ENCODE data around the gene INPP5A. TPM values are rescaled to one million over a fixed set of nuclear protein-coding genes. Genes with fewer than 3 reads are reported as not detected.
"Not testable (repeated sequence)": the region's sequence is repeated elsewhere in the genome, so short reads cannot be mapped to it uniquely, and the experiment has no call there.

Gene INPP5A
- total RNA-seq, 2 experiments from 2014 or later, result 9.1 to 9.9 TPM

GRCh38 chr10:132679217-132679595 is 141.6 kb downstream of the INPP5A start:
- Mint-ChIP-seq H3K4me1 (peaks cover 6% of the 10 kb centered on the region), H3K27ac (no peak overlapping the region), H3K36me3 (ENCODE audit: low read depth) (no peaks in the 10 kb centered on the region), H3K27me3 (no peaks in the 10 kb centered on the region), H3K4me3 (no peak overlapping the region), H3K9me3 (no peaks in the 10 kb centered on the region)
- CTCF ChIA-PET, result no interaction called here
- POLR2A ChIA-PET, result no interaction called here
- DNase-seq, result no peak

- POLR2A ChIA-PET, result no interaction called here
- no peaks in the 10 kb centered on the region for H3K27me3 Mint-ChIP-seq
- CTCF ChIA-PET, result interaction anchor here (0.6 kb wide), 1 partner anchor 130 kb away, joined by 4 read pairs; no protein-coding TSS in a partner anchor
Observed at GRCh38 chr10:132679640-132680039, 142.1 kb downstream of the INPP5A start.

GRCh38 chr10:132680741-132681140 is 143.2 kb downstream of the INPP5A start:
- peaks cover 19% of the 10 kb centered on the region for H3K4me1 Mint-ChIP-seq
- CTCF ChIA-PET; POLR2A ChIA-PET; H3K4me3 Mint-ChIP-seq; H3K27me3 Mint-ChIP-seq; H3K27ac Mint-ChIP-seq; H3K36me3 Mint-ChIP-seq (ENCODE audit: low read depth); H3K9me3 Mint-ChIP-seq; DNase-seq: not testable (repeated sequence)

More at GRCh38 chr10:132679640-132680039, 142.1 kb downstream of the INPP5A start:
- H3K27ac Mint-ChIP-seq, result no peak overlapping the region
- no peak overlapping the region for H3K4me3 Mint-ChIP-seq
- H3K4me1 Mint-ChIP-seq, result peaks cover 10% of the 10 kb centered on the region
- DNase-seq, result no peak
- H3K36me3 Mint-ChIP-seq (ENCODE audit: low read depth), result no peaks in the 10 kb centered on the region
- no peaks in the 10 kb centered on the region for H3K9me3 Mint-ChIP-seq

GRCh38 chr10:132681858-132682755 is 144.5 kb downstream of the INPP5A start:
- Mint-ChIP-seq H3K9me3 (no peaks in the 10 kb centered on the region), H3K27me3 (no peaks in the 10 kb centered on the region), H3K4me1 (peaks cover 19% of the 10 kb centered on the region), H3K36me3 (ENCODE audit: low read depth) (no peaks in the 10 kb centered on the region), H3K27ac (no peak overlapping the region), H3K4me3 (no peak overlapping the region)
- POLR2A ChIA-PET, result no interaction called here
- no peak for DNase-seq
- CTCF ChIA-PET, result no interaction called here

GRCh38 chr10:132684164-132684891 is 146.7 kb downstream of the INPP5A start:
- no peaks in the 10 kb centered on the region for H3K27me3 Mint-ChIP-seq
- H3K27ac Mint-ChIP-seq, result peak overlapping the region; percentile 46
- no peaks in the 10 kb centered on the region for H3K36me3 Mint-ChIP-seq (ENCODE audit: low read depth)
- peaks cover 3% of the 10 kb centered on the region for H3K9me3 Mint-ChIP-seq
- DNase-seq, result peak; percentile 62
- no peak overlapping the region for H3K4me3 Mint-ChIP-seq
- peaks cover 19% of the 10 kb centered on the region for H3K4me1 Mint-ChIP-seq
- ChIA-PET POLR2A (no interaction called here), CTCF (interaction anchor here (1.0 kb wide), 1 partner anchor 13 kb away, joined by 4 read pairs; no protein-coding TSS in a partner anchor)

- ChIA-PET CTCF (interaction anchor here (1.0 to 1.3 kb wide), 2 partner anchors 11 to 14 kb away, joined by 4 to 5 read pairs; no protein-coding TSS in a partner anchor), POLR2A (no interaction called here)
- H3K36me3 Mint-ChIP-seq (ENCODE audit: low read depth), result no peaks in the 10 kb centered on the region
- no peak overlapping the region for H3K4me3 Mint-ChIP-seq
- H3K27ac Mint-ChIP-seq, result no peak overlapping the region
- DNase-seq, result no peak
- no peaks in the 10 kb centered on the region for H3K27me3 Mint-ChIP-seq
- peaks cover 3% of the 10 kb centered on the region for H3K9me3 Mint-ChIP-seq
- H3K4me1 Mint-ChIP-seq, result peaks cover 19% of the 10 kb centered on the region
Observed at GRCh38 chr10:132685101-132685891, 147.7 kb downstream of the INPP5A start.

- no peak for DNase-seq
- peaks cover 19% of the 10 kb centered on the region for H3K4me1 Mint-ChIP-seq
Observed at GRCh38 chr10:132685921-132686680, 148.5 kb downstream of the INPP5A start.

GRCh38 chr10:132687181-132687892 is 149.8 kb downstream of the INPP5A start:
- peaks cover 3% of the 10 kb centered on the region for H3K9me3 Mint-ChIP-seq
- peaks cover 6% of the 10 kb centered on the region for H3K36me3 Mint-ChIP-seq (ENCODE audit: low read depth)
- DNase-seq, result no peak
- no peak overlapping the region for H3K4me3 Mint-ChIP-seq
- no peaks in the 10 kb centered on the region for H3K27me3 Mint-ChIP-seq
- POLR2A ChIA-PET, result no interaction called here
- no peak overlapping the region for H3K27ac Mint-ChIP-seq
- CTCF ChIA-PET, result no interaction called here
- peaks cover 19% of the 10 kb centered on the region for H3K4me1 Mint-ChIP-seq

More at GRCh38 chr10:132685921-132686680, 148.5 kb downstream of the INPP5A start:
- POLR2A ChIA-PET, result no interaction called here
- Mint-ChIP-seq H3K4me3 (no peak overlapping the region), H3K9me3 (peaks cover 3% of the 10 kb centered on the region), H3K27ac (no peak overlapping the region), H3K27me3 (no peaks in the 10 kb centered on the region), H3K36me3 (ENCODE audit: low read depth) (peaks cover 4% of the 10 kb centered on the region)
- CTCF ChIA-PET, result interaction anchor here (1.3 kb wide), 1 partner anchor 10 kb away, joined by 5 read pairs; no protein-coding TSS in a partner anchor

- Mint-ChIP-seq H3K27me3 (no peaks in the 10 kb centered on the region), H3K4me3 (no peak overlapping the region)
- no peak for DNase-seq
Observed at GRCh38 chr10:132687893-132688579, 150.4 kb downstream of the INPP5A start.

GRCh38 chr10:132688580-132689420 is 151.2 kb downstream of the INPP5A start:
- H3K9me3 Mint-ChIP-seq, result peaks cover 3% of the 10 kb centered on the region
- peaks cover 6% of the 10 kb centered on the region for H3K36me3 Mint-ChIP-seq (ENCODE audit: low read depth)
- ChIA-PET POLR2A (no interaction called here), CTCF (no interaction called here)
- no peak overlapping the region for H3K4me3 Mint-ChIP-seq
- no peak for DNase-seq
- H3K27ac Mint-ChIP-seq, result no peak overlapping the region
- H3K27me3 Mint-ChIP-seq, result no peaks in the 10 kb centered on the region
- peaks cover 17% of the 10 kb centered on the region for H3K4me1 Mint-ChIP-seq

More at GRCh38 chr10:132687893-132688579, 150.4 kb downstream of the INPP5A start:
- Mint-ChIP-seq H3K27ac (no peak overlapping the region), H3K9me3 (peaks cover 3% of the 10 kb centered on the region), H3K36me3 (ENCODE audit: low read depth) (peaks cover 6% of the 10 kb centered on the region), H3K4me1 (peaks cover 19% of the 10 kb centered on the region)
- CTCF ChIA-PET, result no interaction called here
- POLR2A ChIA-PET, result no interaction called here

Data from activated CD4-positive, alpha-beta T cell treated with anti-CD3 and anti-CD28 coated beads, Interleukin-2, amount 10 ng/mL, durations not matched to agents 7 days and 5 days (primary cell).